ENCODE measurements around the gene LAGE3.
A peak's percentile ranks its signal among the peaks of the same experiment; 100 is the strongest.

The LAGE3 gene

DNA sequence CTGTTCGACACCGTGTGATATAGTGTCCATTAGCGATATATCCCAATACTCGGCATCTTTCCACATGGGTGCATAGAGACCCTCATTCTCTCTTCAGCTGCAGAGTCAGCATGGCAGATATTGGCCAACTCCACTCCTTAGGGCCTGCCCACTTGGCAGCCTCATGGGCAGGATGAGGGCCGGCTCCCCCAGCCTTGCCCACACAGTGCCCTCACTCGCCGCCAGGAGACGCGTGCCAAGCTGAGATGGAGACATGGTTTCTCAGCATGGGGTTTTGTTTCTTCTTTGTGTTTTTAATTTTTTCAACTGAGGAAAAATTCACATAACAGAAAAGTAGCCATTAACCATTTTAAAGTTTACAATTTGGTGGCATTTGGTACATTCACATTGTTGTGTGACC is 26.3 kb downstream of the LAGE3 start:
- DNase-seq: no peak

DNA sequence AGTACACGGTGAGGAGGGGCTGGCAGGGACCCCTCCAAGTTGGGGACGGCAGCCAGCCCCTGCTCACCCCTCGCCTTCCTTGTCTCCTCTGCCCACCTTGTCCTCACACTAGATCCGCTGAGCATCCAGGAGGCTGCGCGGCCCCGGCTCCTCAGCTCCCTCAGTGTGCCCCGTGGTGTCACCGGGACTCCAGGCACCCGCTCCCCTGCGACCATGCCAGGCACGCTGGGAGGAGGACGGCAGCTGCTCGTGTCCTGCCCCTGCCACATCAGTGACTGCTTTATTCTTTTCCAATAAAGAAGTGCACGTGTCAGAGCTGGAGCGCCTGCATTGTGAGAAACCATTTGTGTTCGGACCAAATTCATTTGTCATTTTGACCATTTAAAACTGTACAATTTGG is 28.8 kb downstream of the LAGE3 start:
- DNase-seq: no peak

- DNase-seq: no peak
These were observed 29.5 kb downstream of the LAGE3 start for GRCh38 chrX:154449618-154450017.

DNA sequence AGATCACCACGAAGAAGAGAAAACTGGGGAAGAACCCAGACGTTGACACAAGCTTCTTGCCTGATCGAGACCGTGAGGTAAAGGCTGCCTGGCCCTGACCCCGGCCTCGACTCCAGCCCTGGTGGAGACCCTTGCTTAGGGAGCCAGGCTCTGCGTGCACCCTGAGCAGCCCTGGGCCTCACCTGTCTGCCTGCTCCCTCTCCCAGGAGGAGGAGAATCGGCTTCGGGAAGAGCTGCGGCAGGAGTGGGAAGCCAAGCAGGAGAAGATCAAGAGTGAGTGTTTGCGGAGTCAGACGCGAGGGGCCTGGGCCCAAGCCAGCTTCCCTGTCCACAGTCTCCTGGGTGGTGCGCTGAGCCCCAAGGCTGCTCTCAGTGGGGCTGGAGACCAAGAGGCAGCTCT is 30.6 kb downstream of the LAGE3 start:
- DNase-seq: no peak

GRCh38 chrX:154446430-154446829 is 32.7 kb downstream of the LAGE3 start:
- no peak for DNase-seq

DNA sequence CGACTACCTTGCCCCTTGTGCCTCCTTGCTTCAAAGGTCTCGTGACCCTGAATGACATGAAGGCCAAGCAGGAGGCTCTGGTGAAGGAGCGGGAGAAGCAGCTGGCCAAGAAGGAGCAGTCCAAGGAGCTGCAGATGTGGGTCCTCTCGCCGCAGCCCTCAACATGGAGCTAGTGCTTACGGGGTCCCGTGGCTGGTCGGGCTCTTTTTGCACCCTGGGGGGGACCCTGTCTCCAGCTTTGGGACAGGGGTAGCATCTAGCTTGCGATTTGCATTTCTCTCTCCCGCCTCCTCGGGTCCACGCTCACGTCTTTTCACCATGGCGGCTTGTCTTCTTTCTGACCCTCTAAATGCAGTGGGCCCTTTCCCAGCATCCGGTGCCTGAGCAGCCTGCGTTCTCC is 33.3 kb downstream of the LAGE3 start:
- DNase-seq: no peak

- DNase-seq: no peak
These were observed 34.3 kb downstream of the LAGE3 start for GRCh38 chrX:154444755-154445246.

- DNase-seq: peak; percentile 77
These were observed 34.9 kb downstream of the LAGE3 start, which contains the start of gene FAM50A for GRCh38 chrX:154443992-154444754. Gene FAM50A, plus strand, starts transcription at chrX:154444141. Its CDS starts 95 bp downstream, at chrX:154444236.

GRCh38 chrX:154443479-154443910 is 35.6 kb downstream of the LAGE3 start:
- no peak for DNase-seq

GRCh38 chrX:154441984-154442707 is 36.9 kb downstream of the LAGE3 start:
- no peak for DNase-seq

DNA sequence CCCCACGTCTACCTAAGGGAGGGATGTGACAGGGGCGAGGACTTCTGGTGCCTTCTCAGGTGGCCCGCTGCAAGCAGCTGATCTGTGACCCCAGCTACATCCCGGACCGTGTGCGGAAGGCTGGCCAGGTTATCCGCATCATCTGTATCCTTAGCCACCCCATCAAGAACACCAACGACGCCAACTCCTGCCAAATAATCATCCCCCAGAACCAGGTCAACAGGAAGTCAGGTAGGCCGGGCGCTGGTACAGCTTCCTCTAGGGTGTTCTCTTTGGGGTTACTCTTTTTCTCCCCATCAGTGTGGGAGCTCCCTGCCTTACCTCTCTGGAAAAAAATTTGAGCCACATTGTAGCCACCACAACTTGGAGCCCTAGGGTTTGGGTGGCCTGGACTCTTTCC is 37.5 kb downstream of the LAGE3 start:
- DNase-seq: no peak

DNA sequence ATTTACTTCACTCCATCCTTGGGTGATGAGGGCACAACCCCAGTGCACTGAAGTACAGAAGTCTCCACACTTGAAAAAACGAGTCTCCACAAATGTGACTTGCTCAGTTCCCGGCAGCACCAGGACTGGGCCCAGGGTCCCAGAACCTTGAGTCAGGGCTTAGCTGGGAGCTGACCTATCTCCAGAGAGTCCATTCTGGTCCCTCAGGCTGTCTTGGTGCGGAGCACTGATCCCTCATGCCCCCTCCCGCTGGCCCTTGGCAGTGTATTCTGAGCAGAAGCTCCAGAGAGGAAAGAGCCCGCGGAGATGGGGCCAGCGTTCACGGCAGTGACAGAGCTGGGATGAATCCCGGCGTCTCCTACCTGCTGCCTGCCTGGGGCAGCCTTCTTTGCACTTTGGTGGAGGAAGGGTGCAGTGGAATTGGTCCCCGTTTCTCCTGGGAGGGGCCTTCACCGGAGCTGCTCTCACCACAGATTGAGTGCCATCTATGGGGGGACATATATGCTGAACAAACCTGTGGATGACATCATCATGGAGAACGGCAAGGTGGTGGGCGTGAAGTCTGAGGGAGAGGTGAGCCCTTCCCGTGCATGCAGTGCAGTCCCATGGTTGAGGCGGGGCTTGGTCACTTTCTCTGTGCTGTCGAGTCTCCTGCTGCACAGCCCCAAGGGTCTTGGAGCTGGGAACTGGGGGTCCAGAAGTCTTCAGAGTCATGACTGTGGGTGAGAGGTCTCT is 38.3 kb downstream of the LAGE3 start:
- no peak for DNase-seq

DNA sequence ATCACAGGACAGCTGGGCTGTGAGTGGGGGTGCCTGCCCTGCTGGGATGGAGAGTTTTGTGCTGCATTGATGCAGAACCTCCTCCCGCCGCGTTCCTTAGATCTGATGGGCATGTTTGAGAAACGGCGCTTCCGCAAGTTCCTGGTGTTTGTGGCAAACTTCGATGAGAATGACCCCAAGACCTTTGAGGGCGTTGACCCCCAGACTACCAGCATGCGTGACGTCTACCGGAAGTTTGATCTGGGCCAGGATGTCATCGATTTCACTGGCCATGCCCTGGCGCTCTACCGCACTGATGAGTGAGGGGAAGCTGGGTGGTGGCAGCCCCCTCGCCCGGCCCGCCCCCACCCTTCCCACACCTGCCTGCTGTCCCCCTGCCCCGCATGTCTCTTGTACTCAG is 39.2 kb downstream of the LAGE3 start:
- DNase-seq: no peak

- DNase-seq: no peak
These were observed 40.8 kb downstream of the LAGE3 start for GRCh38 chrX:154437971-154438893.

DNA sequence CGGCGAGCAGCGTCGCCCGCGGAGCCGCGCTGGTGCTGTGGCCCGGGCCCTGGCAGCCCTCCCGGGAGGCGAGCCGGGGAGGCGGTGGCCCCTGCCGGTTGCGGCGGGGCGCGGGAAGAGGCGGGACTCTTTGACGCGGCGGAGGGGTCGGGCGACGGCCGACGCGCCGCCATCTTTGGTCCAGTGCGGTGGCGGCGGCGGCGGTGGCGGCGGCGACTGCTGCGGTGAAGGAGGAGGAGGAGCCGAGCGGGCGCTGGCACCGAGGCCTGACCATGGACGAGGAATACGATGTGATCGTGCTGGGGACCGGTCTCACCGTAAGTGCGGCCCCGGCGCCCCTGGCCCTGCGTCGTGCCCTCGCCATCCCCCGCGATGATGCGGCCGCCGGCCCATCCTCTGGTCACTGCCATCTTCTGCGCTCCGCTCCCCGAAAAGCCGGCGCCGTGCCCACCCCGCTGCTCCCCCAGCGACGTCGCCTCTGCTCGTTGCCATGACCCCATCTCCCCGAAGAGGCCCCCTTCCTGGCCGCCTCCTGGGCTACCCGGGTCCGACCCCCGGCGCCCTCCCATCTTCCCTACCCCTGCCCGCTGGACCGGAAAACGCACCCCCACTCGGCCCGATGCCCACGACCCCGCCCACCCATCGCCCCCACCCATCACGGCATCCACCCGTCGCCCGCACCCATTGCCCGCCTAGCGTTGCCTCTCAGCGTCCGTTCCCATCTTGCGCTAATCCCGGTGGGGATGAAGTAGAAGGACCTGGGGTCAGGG is 41.9 kb downstream of the LAGE3 start, which contains the start of gene GDI1:
Gene GDI1 (plus strand): TSS at position 172 of the 770 bp plus-strand sequence. CDS start 101 bp downstream, at position 273.
- DNase-seq: peak; percentile 55

DNA sequence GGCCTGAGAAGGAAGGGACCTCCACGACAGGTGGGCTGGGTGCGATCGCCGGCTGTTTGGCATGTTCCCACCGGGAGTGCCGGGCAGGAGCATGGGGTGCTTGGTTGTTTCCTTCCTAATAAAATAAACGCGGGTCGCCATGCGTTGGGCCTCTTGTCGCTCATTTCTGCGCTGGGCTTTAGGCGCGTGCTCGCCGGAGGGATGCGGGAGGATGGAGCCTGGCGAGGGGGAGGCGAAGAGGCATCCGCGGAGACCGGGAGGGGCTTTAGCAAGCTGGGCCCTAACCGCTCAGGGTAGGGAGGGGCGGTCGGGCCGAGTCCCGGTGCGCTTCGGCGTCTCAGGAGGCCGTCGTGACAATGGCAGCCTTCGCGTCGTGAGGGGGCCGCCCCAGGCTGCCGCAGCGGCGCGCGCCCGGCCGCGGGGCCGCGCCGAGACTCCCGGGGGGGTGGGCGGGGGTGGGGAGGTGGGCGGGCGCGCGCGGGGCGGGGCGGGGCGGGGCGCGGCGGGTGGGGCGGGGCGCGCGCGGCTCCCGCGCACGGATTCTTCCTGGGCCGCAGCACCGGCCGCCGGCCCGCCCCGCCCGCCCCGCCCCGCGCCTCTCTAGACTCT is 42.6 kb downstream of the LAGE3 start:
- DNase-seq: peak; percentile 54

GRCh38 chrX:154435171-154435733 is 43.8 kb downstream of the LAGE3 start:
- no peak for DNase-seq

DNA sequence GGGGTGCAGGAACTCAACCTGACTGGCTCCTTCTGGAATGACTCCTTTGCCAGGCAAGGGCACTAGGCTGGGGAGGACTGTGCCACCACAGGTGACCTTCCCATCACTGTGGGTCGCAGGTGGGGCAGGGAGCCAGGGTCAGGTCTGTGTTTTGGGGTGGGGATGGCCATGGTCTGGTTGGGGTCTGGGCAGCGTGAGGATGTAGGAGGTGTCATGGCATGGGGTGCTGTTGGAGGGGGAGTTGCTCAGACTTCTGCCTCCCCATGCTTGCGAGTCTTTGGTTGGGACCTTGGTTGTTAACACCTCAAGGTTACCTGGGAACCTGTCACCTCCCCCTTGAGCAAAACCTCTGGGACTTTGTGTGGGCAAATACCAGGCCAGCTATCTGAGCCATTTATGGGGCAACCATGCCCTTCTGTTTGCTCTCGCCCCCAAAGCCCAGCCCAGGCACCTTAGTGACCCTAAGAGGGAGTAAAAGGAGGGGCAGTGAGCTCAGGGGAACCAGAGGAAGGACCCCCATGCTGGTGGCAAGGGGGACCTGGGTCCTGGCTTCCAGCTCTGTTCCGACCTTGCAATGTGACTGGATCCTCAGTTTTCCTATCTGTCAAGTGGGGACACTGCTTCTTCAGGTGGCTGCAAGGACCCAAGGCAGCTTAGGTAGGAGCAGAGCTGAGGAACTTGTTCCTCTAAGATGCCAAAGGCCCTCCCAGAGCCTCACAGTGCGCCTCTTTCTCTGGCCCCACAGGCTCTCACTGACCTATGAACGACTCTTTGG is 44.5 kb downstream of the LAGE3 start:
- no peak for DNase-seq

DNA sequence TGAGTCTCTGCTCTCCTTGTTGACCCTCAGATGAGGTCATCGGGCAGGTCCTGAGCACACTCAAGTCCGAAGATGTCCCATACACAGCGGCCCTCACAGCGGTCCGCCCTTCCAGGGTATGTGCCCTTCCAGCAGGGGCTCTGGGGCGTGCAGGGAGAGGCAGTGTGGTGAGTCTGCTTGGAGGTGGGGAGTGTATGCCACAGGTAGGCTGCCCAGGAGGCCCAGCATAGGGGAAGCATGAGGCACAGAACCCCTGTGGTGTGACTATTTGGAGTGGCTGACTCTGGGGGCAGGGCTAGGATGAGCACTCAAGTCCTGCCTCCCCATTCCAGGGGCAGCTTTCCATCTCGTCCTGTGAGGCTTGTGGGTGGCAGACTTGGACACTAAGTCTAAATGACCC is 45.5 kb downstream of the LAGE3 start:
- no peak for DNase-seq

DNA sequence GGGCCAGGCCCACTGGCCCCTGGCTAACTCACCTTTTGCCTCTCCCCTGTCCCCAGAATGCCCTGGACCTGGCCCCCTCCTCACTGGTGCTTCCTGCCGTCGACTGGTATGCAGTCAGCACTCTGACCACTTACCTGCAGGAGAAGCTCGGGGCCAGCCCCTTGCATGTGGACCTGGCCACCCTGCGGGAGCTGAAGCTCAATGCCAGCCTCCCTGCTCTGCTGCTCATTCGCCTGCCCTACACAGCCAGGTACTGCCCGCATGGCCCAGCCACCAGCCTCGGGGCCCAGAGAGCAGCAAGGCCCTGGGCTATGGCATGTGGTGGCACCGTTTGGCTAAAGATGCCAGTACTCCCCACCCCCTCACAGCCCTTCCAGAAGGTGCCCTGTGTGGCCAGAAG is 46.9 kb downstream of the LAGE3 start:
- DNase-seq: no peak
